HG03039 (cell line): Measurements from ENCODE around the gene PTPN13.
A peak's percentile ranks its signal among the peaks of the same experiment; 100 is the strongest.
"Not testable (repeated sequence)": the region's sequence is repeated elsewhere in the genome, so short reads cannot be mapped to it uniquely, and the experiment has no call there.

Source experiments
- ATAC-seq: cut with Tn5 transposase; IDR thresholded peaks from one replicate; pipeline ENCODE4 v1.9.1; 2021; ENCODE audit warnings: mild to moderate bottlenecking, moderate library complexity; ENCODE audit not compliant: unreplicated experiment

Gene PTPN13

DNA sequence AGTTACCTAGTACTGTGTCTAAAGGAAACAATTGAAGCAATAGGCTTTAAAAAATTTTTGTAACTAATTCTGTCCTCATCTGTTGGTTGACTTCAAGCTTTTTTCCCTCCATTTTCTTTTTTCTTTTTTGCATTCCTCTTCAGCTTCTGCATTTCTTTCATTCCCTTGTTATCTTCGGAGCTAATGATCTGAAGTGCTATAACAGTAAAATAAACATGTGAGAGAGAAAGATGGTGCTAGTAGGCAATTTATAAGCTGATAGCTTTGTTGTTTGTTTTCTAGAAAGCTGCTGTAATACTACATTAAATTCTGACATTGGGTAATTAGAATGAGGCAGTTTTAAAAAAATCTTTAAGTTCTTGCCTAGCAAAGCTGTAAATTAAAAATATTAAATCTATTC lies 37.1 kb downstream of the PTPN13 start:
- no peak for ATAC-seq

DNA sequence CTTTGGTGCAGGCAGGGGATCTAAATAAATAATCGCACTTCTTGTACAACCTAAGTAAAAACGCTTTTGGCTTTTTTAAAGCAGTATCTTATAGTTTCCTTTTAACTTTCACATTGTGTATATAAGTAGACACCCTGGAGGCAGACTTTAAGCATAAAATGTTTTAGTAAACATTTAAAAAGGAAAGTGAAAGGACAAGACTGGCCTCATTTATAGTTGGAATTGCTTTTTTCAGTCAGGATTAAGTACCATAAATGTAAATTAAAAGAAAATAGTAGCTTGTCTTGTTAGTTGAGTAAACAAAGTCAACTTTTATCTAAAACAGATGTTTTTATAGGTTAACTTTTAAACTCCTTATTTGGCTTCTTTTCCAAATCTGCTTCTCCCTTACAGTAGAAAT lies 39.7 kb downstream of the PTPN13 start:
- no peak for ATAC-seq

DNA sequence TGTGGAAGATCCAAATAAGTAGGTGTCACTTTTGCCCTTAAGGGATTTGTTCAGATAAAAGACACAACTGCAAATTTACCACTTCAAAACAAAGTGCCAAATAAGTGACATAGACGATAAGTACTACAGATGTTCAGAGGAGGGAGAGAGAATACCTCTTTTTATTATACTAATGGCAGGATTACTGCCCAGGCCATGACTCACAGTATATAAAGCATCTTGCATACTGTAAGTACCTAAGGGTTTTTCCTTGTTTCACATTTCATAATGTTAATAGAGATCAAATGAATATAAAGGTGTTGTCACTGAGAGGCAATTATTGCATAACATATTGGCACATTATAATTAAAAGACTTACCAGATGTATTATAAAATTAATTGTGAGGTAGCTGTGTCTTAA lies 46.4 kb downstream of the PTPN13 start:
- no peak for ATAC-seq

DNA sequence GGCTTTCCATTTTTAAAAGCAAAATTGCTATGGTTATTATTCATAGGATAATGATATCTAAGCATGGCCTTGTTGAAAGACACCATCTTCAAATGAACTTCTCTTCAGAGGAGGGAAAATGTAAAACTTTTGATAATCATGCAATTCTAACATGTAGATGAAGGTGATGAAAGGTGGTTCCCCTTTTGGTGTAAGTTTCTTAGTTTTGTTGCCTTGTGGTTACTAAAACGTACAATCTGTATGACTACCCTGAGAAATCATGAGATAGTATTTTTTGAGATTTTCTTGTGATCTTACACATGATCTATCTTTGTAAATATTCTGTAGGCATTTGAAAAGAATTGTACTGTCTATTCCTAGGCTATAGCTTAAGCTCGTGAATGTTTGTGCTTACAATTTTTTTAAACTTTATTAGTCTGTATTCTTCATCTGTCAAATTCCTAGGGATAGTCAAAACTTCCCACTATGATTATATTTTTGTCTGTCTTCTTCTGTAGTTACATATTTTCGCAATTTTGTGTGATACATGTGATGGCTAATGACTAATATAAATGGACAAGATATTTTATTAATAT lies 47.5 kb downstream of the PTPN13 start:
- no peak for ATAC-seq

DNA sequence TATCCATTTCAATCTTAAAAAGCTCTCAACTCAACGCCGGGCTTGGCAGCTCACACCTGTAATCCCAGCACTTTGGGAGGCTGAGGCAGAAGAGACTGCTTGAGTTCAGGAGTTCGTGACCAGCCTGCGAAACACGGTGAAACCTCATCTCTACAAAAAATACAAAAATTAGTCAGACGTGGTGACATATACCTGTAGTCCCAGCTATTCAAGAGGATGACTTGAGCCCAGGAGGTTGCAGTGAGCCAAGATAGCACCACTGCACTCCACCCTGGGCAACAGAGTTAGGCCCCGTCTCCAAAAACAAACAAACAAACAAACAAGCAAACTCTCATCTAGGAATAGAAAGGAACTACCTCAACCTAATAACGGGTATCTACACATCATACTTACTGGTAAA lies 50.8 kb downstream of the PTPN13 start:
- ATAC-seq = no peak

DNA sequence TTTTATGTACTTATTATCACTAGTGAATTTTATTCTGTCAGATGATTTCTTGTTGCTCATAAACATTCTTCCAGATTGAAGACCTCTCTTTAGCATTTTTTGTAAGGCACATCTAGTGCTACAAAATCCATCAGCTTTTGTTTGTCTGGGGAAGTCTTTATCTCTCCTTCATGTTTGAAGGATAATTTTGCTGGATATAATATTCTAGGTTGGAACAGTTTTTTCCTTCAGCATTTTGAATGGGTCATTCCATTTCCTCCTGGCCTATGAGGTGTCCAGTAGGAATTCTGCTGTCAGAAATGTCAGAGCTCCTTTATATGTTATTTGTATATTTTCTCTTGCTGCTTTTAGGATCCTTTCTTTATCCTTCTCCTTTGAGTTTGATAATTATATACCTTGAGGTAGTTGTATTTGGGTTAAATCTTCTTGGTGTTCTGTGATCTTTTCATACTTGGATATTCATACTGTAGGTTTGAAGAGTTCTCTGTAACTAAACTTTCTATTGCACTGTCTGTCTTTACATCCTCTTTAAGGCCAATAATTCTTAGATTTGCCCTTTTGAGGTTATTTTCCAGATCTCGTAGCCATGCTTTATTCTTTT lies 58.3 kb downstream of the PTPN13 start:
- ATAC-seq = no peak

DNA sequence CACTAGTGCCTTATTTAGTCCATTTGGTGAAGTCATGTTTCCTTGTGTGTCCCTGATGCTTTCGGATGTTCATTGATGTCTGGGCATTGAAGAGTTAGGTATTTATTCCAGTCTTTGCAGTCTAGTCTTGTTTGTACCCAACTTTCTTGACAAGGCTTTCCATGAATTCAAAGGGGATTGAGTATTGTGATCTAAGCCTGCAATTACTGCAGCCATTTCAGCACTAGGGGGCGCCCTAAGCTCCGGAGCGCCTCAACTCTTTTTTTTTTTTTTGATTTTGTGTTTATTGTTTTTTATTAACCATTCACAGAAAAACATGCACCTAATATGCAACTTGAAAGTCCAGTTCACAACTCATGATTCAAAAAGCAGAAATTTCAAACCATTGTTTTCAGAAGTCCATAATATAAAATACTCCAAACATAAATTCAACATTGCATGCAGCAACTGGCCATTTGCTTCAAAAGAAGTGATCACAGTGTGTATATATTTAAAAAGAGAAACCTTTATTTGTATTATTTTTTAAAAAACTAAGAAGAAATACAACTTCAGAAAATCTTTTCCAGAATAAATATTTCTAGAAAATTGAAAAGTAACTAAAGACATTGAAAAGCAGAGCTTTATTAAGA lies 59.2 kb downstream of the PTPN13 start:
- ATAC-seq = no peak

DNA sequence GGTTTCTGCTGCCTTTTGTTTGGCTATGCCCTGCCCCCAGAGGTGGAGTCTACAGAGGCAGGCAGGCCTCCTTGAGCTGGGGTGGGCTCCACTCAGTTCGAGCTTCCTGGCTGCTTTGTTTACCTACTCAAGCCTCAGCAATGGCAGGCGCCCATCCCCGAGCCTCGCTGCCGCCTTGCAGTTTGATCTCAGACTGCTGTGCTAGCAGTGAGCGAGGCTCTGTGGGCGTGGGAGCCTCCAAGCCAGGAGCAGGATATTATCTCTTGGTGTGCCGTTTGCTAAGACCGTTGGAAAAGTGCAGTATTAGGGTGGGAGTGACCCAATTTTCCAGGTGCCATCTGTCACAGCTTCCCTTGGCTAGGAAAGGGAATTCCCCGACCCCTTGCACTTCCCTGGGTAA lies 62.7 kb downstream of the PTPN13 start:
- not testable (repeated sequence) for ATAC-seq

DNA sequence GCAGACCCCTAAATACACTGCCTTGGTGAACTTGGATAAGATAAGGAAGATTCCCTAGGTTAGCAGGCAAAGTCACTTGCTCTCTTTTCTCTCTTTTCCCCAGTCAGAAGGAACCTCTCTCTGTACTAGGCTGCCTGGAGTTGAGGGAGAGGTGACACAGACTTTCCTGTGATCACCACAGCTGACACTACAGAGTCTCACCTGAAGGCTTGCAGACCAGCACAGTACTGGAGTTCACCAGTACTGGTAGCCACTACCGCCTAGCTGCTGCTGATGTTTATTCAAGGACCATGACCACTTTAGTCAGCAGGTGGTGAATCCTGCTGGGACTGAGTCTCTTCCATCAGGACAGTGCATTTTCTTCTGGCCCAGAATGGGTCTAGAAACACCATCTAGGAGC lies 63.3 kb downstream of the PTPN13 start:
- no peak for ATAC-seq

DNA sequence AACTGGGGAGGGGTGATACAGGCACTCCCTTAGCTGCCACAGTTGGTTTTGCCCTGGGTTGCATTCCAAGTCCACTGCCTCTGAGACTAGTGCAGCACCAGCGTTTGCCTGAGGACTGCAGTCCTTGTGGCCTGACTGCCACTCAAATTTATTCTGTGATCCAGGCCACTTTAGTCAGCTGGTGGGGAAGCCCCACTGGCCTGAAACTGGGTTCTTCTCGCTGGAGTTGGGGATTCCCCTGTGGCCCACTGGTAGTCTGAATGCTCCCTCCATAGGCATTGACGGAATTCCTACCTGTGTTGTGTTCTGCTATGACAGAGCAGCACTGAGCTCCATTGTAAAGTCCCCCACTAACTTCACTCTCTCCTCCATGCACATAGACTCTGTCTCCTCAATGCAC lies 63.8 kb downstream of the PTPN13 start:
- ATAC-seq = peak; percentile 53

DNA sequence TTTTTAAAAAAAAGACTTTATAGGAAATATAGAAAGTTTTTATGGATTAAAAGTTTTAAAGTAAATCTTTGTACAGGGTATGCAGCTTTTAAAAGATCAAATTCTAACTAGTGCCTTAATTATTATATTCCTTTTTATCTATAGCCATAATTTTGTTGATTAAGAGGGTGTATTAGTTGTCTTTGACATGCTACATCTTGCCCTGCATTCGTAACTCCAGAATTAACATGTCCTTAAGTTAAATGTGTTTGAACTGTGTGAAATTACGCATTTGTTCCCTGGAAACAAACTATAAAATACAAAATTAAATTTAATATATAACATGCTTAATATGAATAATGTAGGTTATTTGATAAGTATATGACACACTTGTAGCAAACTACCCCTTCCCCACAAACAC lies 66.3 kb downstream of the PTPN13 start:
- ATAC-seq = no peak

DNA sequence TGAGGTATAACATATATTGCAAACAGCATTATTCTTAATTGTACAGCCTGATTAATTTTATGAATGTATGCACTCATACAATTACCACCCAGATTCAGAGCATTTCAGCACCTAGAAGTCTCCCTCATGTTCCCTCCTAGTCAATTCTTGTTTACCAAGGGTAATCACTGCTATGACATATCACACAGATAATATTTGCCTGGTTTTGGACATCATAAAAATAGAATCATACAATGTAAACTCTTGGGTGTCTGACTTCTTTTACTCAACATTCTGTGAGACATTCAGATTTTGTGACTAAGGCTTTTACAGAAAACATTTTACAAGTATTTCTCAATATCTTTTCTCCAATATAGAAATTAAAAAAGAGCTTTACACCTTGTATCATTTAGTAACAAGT lies 66.9 kb downstream of the PTPN13 start:
- ATAC-seq = no peak

DNA sequence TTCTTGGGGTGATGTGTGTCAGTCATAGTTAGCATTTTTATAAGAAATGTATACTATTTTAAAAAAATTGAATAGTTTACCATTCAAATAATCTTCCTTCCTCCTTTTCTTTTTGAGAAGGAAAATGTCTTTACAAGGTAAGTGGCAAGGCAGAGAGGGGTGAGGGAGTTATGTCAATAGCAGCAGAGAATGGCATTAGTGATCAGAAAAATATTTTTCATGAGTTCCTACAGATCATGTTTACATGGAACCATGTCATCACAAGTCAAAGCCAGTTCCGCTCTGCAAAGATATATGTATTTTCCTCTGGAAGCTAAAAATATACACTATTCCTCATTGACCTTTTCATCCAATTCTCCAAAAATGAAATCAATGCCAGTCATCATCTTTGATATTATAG lies 67.3 kb downstream of the PTPN13 start:
- ATAC-seq = no peak

DNA sequence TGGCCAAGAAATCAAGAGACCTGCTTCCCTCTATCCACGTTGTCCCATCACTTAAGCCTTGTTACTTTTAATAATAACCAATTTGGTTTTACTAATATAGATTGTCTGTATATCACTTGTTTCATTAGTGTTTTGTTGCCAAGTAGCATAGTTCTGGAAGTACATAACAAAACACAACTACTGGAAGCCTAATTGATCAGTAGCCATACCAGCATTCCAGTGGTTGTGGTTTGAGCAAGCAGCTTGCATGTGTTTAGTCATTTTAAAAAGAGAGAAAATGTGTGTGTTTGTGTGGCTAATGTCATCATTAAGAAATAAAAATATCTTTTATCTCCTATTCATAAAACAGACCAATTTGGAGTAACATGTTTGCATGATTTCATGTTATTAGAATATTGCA lies 70.8 kb downstream of the PTPN13 start:
- no peak for ATAC-seq

DNA sequence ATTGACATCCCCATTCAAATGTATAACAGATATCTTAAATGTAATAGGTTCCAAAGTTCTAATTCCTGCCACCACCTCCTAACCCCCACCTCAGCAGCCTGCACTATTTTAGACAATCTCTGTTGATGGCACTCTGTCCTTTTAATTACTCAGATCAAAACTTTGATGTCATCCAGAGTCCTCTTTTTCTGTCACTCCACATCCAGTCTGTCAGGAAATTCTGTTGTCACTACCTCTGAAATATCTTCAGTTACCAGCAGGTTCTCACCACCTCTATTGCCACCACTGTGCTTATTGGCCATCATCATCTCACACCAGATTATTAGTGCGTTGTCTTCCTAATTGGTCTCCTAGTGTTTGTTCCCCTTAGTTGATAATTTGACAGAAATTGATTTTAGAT lies 76.2 kb downstream of the PTPN13 start:
- no peak for ATAC-seq

DNA sequence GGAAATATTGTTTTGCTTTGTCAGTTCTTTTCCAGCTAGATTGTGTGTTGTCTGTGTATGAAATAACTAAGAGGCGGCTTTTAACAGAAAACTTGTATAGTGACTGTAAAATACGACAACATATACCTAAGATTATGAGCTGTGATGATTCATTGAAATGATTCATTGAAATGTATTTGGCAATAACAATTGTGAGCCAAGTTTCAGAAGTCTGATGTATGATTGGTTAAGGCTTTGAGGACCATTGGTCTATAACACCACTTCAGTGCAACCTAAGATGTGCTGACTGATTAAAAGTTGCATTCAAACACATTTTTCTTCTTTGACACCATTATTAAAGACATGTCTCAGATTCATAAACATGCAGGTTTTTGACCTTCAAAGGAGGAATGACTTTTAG lies 76.6 kb downstream of the PTPN13 start:
- ATAC-seq = no peak

DNA sequence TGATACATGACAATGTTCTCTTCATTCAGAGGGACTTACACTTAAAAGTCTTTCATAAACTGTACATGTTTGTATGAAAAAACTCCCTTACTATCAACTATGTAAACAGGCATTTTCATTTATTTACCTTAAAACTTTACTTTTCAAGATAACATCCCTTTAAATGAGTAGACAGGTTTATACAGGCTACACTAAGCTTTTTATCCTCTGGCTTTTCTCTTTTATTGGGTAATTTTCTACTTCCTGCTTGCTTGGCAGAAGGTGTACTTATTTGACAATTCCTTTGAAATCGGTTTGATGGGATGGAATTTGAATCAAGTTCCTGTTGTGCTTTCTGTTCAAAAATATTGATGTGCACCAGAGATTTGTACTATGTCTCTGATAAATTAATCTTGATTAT lies 81.4 kb downstream of the PTPN13 start:
- no peak for ATAC-seq

DNA sequence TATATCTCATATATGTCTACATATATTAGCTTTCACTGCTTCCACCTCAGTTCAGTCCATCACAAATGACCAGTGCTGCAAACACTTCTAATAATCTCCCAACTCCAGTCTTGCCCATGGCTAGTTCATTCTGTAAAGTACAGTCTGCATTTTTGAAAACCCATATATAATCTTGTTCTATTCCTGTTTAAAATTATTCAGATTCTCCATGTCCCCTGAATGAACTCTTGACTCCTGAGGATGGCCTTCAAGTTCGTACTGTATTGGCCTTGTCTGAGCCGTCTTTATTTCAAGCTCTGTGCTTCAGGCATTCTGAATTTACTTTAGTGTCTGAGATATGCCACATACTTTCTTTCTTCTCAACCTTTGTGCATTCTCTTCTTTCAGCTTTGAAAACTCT lies 84.7 kb downstream of the PTPN13 start:
- ATAC-seq = no peak

DNA sequence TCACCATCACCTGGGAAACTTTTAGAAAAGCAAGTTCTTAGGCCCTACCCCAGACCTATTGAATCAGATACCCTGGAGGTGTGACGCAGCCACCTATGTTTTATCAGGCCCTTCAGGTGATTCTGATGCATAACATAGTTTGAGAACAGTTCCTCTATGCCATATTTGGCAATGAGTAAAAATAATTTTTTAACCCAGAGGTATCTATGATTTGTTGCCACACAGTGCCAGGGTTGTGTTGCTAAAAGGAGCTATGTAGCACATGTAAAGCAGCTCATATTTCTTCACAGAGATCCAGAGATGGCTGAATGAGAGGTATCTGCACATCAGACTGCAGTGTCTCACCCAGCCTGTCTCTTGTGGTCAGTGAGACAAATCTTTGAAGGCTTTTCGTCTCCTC lies 85.3 kb downstream of the PTPN13 start:
- ATAC-seq = no peak

DNA sequence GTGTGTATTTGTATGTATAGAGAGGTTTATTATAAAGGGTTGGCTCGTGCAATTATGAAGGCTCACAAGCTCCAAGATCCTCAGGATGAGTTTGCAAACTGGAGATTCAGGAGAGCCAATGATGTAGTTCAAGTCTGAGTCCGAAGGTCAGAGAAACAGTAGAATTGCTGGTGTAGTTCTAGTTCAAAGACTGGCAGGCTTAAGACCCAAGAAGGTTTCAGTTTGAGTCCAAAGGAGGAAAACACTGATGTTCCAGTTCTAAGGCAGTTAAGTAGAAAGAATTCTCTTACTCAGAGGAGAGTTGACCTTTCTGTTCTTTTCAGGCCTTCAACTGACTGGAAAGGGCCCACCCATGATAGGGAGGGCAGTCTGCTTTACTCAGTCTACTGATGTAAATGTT lies 89.1 kb downstream of the PTPN13 start:
- ATAC-seq = no peak

DNA sequence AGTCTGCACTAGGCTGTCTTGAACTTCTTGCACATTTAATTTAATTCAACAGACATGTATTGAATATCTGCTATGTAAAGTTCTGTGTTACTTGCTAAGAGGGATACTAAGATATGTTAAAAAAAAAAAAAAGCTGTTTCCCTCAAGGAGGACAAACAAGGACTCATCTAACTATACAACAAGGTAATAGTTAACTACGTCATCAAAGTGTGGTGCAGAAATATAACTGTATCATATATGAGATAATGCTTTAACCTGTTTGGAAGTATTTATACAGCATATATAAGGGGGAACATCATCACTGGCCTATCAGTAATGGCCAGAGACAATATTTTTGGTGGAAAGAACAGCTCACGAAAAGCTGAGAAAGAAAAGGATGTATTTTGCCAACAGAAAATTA lies 89.9 kb downstream of the PTPN13 start:
- ATAC-seq = no peak

DNA sequence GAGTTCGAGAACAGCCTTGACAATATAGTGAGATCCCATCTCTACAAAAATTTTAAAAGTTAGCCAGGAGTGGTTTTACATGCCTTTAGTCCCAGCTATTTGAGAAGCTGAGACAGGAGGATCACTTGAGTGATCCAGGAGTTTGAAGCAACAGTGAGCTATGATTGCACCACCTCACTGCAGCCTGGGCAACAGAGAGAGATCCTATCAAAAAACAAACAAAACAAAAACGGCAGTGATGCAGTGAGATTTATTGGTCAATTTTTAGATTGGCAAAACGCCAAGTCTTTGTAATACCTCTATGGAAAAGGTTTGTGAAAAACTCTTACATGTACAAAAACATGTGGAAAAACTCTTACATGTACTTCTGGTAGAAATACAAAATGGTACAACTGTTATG lies 91.3 kb downstream of the PTPN13 start:
- ATAC-seq = no peak

DNA sequence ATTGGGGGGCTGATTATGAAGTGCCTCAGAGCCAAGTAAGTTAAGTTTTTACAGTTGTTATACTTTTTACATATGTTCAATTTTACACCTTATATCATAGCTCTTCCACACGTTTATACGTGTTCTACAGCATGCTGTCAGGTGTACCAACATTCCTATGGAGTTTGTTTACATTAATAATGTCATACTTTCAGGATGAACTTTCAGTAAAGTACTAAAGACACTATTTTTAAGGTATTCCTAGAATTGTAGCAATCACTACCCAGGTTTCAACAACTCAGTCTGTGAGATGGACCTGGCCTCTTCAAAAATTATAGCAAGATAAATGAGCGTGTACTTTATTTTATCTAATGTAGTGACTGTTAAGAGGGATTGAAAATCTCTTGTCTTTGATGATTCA lies 92.6 kb downstream of the PTPN13 start:
- no peak for ATAC-seq
